ENCODE measurements around the gene SYPL2.

Gene SYPL2

DNA sequence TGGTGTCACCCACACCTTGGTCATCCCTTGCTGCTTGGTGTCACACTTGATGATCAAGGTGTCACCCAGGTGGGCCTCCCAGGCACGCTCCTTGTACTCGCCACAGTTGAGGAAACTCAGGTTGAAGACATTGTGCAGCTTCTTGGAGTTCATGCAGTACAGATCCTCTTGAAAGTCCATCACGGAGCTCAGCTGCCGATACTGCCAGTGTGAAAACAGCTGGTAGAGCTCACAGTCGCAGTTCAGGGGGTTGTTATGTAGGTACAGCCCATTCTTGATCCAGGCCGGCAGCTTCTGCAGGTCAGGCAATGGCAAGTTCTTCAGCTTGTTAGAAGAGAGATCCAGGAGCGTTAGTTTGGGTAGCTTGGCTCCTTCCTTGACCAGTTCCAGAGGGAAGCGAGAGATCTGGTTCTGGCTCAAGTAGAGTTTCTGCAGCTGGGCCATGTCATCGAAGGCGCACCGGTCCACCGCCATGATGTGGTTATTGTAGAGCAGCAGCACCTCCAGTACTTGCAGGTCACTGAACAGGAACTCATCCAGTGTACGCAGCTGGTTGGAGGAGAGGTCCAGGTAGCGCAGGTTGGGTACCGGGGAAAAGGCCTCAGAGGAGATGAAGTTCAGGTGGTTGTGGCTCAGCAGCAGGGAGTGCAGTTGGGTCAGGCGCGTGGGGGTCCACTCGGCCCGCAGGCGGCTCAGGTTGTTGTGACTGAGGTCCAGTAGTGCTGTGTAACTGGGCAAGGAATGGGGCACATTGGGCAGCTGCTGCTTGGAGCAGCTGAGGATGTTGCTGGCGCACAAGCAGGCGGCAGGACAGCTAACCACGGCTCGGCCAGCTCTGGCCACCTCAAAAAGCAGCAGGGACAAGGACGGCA, 41.9 kb downstream of the SYPL2 start:
- DNase-seq (ENCODE audit: low read depth in 1 of 2, low spot score in 1 of 2): no peak
- no peak for TF ChIP-seq POLR2AphosphoS5 (IDR thresholded peaks at IDR 0.05; ENCODE audit: low read depth)
- TF ChIP-seq, protein P1, sequence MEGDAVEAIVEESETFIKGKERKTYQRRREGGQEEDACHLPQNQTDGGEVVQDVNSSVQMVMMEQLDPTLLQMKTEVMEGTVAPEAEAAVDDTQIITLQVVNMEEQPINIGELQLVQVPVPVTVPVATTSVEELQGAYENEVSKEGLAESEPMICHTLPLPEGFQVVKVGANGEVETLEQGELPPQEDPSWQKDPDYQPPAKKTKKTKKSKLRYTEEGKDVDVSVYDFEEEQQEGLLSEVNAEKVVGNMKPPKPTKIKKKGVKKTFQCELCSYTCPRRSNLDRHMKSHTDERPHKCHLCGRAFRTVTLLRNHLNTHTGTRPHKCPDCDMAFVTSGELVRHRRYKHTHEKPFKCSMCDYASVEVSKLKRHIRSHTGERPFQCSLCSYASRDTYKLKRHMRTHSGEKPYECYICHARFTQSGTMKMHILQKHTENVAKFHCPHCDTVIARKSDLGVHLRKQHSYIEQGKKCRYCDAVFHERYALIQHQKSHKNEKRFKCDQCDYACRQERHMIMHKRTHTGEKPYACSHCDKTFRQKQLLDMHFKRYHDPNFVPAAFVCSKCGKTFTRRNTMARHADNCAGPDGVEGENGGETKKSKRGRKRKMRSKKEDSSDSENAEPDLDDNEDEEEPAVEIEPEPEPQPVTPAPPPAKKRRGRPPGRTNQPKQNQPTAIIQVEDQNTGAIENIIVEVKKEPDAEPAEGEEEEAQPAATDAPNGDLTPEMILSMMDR (IDR thresholded peaks at IDR 0.05; ENCODE audit: insufficient read depth, low read length): no peak
- no peaks in the 10 kb centered on the region for H3K27me3 ChIP-seq (ENCODE audit: insufficient read depth, poor library complexity, severe bottlenecking)

DNA sequence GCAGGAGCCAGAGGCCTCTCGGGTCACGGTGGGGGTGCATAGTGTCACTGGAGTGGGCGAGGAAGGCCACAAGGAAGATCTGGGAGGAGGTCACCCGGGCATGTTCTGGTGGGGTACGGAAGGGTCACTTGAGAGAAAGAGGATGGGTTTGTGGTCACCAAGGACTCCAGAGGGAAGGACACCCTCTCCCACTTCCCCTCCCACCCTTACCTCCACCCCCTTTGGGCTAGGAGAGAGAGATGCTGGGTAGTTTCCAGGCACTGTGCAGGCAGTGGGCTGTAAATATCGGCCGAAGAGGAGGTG, 42.5 kb downstream of the SYPL2 start:
- H3K4me3 ChIP-seq (replicated peaks; ENCODE audit: insufficient read depth, low read length): peak overlapping the region; percentile 53
- TF ChIP-seq, protein P1 (IDR thresholded peaks at IDR 0.05; ENCODE audit: insufficient read depth, low read length): no peak
- TF ChIP-seq, protein P2, sequence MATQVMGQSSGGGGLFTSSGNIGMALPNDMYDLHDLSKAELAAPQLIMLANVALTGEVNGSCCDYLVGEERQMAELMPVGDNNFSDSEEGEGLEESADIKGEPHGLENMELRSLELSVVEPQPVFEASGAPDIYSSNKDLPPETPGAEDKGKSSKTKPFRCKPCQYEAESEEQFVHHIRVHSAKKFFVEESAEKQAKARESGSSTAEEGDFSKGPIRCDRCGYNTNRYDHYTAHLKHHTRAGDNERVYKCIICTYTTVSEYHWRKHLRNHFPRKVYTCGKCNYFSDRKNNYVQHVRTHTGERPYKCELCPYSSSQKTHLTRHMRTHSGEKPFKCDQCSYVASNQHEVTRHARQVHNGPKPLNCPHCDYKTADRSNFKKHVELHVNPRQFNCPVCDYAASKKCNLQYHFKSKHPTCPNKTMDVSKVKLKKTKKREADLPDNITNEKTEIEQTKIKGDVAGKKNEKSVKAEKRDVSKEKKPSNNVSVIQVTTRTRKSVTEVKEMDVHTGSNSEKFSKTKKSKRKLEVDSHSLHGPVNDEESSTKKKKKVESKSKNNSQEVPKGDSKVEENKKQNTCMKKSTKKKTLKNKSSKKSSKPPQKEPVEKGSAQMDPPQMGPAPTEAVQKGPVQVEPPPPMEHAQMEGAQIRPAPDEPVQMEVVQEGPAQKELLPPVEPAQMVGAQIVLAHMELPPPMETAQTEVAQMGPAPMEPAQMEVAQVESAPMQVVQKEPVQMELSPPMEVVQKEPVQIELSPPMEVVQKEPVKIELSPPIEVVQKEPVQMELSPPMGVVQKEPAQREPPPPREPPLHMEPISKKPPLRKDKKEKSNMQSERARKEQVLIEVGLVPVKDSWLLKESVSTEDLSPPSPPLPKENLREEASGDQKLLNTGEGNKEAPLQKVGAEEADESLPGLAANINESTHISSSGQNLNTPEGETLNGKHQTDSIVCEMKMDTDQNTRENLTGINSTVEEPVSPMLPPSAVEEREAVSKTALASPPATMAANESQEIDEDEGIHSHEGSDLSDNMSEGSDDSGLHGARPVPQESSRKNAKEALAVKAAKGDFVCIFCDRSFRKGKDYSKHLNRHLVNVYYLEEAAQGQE (IDR thresholded peaks at IDR 0.05; ENCODE audit: insufficient replicate concordance, low read depth): no peak
- TF ChIP-seq POLR2AphosphoS5 (IDR thresholded peaks at IDR 0.05; ENCODE audit: low read depth) (no peak), SPI1 (IDR thresholded peaks at IDR 0.05; ENCODE audit: borderline replicate concordance, low read depth) (no peak), GABPA (IDR thresholded peaks at IDR 0.05; ENCODE audit: low read depth) (no peak)
- DNase-seq (ENCODE audit: low read depth in 1 of 2, low spot score in 1 of 2): no peak
- no peak overlapping the region for H3K27ac ChIP-seq (replicated peaks)
- no peaks in the 10 kb centered on the region for H3K27me3 ChIP-seq (ENCODE audit: insufficient read depth, poor library complexity, severe bottlenecking)

More for the DNA sequence above, 41.9 kb downstream of the SYPL2 start:
- no peak overlapping the region for H3K27ac ChIP-seq (replicated peaks)
- H3K4me3 ChIP-seq (replicated peaks; ENCODE audit: insufficient read depth, low read length): no peak overlapping the region

DNA sequence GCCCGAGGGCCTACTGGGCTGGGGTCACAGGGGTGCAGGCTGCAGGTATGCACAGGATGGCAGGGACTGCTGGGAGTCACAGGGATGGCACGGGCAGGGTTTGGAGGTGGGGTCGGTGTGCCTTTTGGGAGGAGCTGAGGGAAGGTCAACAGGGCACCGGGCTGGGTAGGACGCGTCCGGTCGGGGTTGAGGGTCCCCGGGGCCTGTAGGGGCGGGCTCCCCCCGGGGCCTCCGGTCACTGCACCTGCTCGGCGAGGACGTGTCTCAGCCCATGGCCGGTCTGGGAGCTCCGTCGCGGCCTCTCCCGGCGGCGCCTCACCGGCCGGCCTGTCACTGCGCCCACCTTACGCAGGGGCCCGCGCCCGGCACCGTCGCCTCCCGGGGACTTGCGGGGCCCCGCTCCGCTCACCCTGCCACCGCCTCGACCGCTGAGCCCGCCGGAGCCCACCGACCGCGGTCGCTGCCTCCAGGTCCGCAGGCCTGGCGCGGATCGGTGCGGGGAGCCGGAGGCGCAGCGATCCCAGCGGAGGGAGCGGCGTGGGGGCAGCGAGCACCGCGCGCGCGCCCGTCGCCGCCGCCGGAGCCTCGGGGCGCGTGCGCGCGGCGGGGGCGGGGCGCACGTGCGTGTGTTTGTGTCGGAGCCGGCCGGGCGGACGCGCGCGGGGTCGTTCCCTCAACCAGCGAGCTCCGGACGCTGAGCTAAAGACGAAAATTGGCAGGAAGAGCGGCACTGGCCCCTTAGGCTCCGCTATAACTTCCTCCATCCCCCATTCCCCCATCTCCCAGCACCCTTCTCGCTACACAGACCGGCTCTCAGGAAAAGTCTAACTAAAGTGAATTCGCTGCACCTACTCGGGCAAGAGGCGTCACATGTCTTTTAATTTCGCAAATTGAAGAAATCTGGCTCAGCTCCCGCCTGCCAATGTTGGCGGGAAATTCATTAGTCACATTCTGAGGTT, 43.1 kb downstream of the SYPL2 start, which contains the start of gene AMIGO1:
Gene AMIGO1 (minus strand): TSS at position 552 of the 959 bp plus-strand sequence. CDS start 815 bp downstream, outside the sequence.
- Histone ChIP-seq H3K27ac (replicated peaks) (no peak within 1 kb of the TSS), H3K27me3 (ENCODE audit: insufficient read depth, poor library complexity, severe bottlenecking) (no peaks in the 10 kb centered on the region)

More for the DNA sequence above, 43.1 kb downstream of the SYPL2 start, which contains the start of gene AMIGO1:
- TF ChIP-seq POLR2AphosphoS5 (IDR thresholded peaks at IDR 0.05; ENCODE audit: low read depth): no peak
- no peak for TF ChIP-seq SPI1 (IDR thresholded peaks at IDR 0.05; ENCODE audit: borderline replicate concordance, low read depth)
- TF ChIP-seq GABPA (IDR thresholded peaks at IDR 0.05; ENCODE audit: low read depth): no peak
- TF ChIP-seq, protein P1 (IDR thresholded peaks at IDR 0.05; ENCODE audit: insufficient read depth, low read length): no peak
- TF ChIP-seq, protein P2 (IDR thresholded peaks at IDR 0.05; ENCODE audit: insufficient replicate concordance, low read depth): no peak
- H3K4me3 ChIP-seq (replicated peaks; ENCODE audit: insufficient read depth, low read length): peak within 1 kb of the TSS; percentile 53
- peak in 1 of 2 experiments; percentile 49 for DNase-seq (ENCODE audit: low read depth in 1 of 2, low spot score in 1 of 2)
